RCC 7860 (cell line): ENCODE results near the gene GMEB2.
"Not testable (repeated sequence)": the region's sequence is repeated elsewhere in the genome, so short reads cannot be mapped to it uniquely, and the experiment has no call there.

Experiments
- DNase-seq: peaks from one replicate; pipeline ENCODE4 v3.0.0-alpha.2; 2015; ENCODE audit warnings: low spot score
- FAIRE-seq: peaks from 2 replicates; lab custom pipeline; 2012; peaks lifted over from hg19 to GRCh38; lab: Jason Lieb, UNC

Gene GMEB2

DNA sequence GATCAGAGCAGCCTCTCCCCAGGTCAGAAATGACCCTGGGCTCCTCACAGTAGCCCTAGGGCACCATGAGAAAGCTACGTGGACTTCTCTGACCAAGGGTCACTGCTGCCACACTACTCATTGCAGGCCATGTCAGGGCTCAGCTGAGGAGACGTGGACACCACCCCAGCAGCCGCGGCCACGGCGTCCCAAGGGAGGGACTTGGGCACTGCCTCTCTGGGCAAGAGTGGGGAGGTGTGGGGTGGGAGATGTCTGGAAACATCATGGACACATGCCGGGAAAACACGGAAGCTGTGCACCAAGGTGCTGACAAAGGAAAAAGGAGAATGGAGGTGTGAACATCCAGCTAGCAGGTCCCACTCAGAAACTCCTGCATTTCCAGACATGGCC lies 9.0 kb downstream of the GMEB2 start:
- FAIRE-seq (no peak), DNase-seq (no peak)

- FAIRE-seq (no peak), DNase-seq (no peak)
These were observed 9.6 kb downstream of the GMEB2 start for GRCh38 chr20:63617092-63617875.

GRCh38 chr20:63613863-63614594 lies 12.9 kb downstream of the GMEB2 start:
- DNase-seq, FAIRE-seq: not testable (repeated sequence)

DNA sequence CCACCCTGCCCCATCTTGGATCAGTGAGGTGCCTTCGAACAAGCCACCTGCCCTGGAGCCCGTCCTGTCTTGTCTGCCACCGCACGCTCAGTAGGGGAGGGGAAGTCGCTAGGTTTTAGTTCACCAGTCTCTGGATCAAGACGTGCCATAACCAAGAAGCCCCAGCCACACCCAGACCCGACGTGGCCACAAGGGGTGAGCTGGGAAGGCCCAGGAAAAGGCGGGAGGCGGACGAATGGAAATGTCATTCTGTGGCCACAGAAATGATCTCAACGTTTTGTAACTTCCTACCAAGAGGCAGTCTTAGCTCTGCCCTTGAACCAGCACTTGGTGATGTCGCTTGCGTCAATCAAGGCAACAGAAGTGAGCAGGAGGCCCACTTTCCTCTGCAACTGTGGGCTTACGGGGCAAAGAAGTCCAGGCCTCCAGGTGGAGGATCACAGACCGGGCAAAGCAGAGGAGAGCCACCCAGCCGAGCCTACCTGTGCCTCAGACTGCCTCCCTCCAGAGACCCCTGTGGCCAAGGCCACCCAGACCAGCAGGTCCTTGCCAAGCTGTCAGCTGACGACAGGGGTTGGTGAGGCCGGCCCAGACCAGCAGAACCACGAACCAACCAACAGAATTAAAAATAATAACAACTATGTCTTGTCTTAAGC lies 14.5 kb downstream of the GMEB2 start:
- FAIRE-seq: no peak
- no peak for DNase-seq

- no peak for FAIRE-seq
- no peak for DNase-seq
These were observed 15.3 kb downstream of the GMEB2 start for GRCh38 chr20:63611646-63612045.

DNA sequence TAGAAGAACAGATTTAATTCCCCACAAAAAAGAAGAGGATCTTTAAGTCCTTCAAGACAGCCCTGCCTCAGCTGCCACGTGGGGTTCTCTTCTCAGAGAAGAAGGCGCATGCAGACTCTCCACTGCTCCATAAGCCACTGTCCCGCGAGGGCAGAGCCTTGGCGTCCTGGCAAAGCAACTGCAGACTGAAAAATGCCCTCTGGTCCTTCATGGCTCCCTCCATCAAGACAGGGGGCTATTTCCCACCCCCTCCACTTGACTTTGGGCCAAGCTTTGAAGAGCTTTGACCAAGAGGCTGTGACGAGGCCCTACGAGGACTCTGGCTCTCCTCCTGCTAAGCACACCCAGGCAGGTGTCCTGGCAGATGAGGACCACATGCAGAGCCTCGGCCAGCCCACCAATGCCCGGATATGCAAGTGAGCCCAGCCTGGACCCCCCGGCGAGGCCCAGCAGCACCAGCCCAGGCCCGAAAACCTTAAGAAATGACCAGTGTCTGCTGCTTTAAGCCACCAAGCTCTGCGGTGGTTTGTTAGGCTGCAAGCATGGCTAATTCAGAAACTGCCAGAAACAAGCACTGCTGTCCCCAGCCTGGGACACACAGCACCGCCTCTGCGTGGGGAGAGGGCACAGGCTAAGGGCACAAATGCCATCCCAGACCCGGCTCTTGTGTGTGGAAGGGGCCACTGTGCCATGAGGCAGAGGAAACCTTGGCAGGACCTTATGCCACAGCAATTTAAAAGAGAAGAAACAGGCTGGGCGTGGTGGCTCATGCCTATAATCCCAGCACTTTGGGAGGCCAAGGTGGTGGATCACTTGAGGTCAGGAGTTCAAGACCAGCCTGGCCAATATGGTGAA lies 16.1 kb downstream of the GMEB2 start:
- DNase-seq: no peak

DNA sequence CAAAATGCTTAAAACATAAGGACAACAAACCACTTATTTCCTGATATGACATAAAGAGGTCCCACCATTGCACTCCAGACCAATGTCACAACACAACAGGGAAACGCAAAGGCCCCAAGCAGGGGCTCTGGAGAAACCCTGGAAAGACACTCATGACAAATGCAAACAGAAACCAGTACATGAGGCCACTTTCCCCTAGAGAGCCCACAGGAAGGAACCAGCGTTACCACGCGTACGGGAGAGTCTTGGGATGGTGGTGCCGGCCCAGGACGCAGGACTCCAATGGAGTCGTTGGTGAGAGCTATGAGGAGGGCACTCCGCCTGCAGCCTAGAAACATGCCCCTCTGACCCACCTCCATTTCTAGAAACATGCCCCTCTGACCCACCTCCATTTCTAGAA lies 20.2 kb downstream of the GMEB2 start:
- FAIRE-seq: no peak
- no peak for DNase-seq

More for the DNA sequence above, 16.1 kb downstream of the GMEB2 start:
- FAIRE-seq: no peak

- no peak for DNase-seq
- no peak for FAIRE-seq
These were observed 24.6 kb downstream of the GMEB2 start for GRCh38 chr20:63602321-63602720.

DNA sequence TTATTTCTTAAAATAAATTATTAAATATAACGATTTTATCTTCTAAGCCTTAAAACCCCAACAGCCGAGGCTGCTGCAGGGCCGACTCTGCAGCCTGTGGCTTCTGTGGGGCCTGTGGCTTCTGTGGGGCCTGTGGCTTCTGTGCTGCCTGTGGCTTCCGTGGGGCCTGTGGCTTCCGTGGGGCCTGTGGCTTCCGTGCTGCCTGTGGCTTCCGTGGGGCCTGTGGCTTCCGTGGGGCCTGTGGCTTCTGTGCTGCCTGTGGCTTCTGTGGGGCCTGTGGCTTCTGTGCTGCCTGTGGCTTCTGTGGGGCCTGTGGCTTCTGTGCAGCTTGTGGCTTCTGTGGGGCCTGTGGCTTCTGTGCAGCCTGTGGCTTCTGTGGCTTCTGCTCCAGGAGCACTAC lies 25.2 kb downstream of the GMEB2 start:
- not testable (repeated sequence) for FAIRE-seq, DNase-seq

DNA sequence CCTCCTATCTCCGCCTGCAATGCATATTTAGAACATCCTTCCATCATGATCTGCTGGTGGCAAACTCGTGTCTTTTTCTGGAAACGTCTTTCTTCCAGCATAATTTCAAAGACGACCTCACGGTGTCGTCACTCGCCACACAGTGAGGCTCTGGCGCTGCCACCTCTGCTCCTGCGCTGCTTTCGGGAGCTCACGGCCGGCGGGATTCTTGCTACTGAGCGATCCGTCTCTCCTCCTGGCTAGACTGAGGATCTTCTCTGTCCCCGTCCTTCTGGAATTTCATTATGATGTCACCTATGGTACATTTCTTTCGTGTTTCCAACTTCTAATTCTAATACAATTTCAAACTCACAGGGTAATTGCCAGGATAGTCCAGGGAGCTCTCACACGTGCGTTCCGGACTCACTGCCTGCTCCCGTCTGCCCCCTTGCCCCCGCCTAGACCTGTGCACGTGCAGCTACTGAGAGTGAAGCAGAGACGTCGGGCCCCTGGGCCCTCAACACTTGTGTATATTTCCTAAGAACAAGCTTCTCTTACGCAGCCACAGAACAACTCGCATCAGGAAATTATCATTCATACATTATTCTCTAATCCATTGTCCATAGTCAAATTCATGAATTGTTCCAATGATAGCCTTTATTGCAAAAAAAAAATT lies 27.4 kb downstream of the GMEB2 start:
- FAIRE-seq: no peak

DNA sequence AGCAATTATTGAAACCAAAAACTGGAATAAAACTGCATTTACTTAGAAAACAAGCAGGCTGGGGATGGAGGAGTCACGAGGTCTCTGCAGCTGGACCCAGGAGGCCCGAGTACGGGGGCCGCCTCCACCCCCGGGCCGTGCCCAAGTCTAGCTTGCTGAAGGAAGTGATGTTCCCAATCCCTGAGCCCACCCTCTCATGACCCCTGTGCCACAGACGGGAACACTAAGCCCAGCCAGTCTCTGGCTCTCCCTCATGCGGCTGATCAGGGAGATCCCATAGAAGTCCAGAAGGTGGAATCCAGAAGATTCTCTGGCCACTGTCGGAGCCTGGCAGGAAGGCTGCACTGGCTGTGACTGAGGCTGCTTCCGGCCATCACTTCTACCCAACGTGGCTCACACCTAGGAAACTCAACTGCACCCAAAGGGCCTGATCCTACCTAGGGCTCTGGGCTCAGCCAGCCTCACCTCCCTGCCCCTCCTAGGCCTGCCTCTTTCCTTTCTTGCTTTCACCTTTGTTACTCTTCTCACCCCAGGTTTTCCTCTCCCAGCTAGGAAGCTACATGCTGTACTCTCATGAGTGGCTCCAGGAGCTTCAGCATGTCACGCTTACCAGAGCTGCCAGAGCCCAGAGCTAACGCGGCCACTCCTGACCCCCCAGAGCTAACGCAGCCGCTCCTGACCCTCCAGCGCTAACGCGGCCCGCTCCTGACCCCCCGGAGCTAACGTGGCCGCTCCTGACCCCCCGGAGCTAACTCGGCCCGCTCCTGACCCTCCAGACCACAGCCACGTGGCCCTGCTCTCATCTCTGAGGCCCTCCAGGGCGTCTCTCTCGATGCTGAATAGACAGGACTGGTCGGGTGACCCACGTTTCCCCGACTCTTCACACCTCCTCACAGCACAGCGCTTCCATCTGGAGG lies 28.2 kb downstream of the GMEB2 start:
- DNase-seq: no peak
- no peak for FAIRE-seq

More for the DNA sequence above, 27.4 kb downstream of the GMEB2 start:
- no peak for DNase-seq

GRCh38 chr20:63597651-63598478 lies 29.0 kb downstream of the GMEB2 start:
- no peak for FAIRE-seq

GRCh38 chr20:63596423-63596822 lies 30.5 kb downstream of the GMEB2 start:
- FAIRE-seq: no peak
- no peak for DNase-seq

More at GRCh38 chr20:63597651-63598478, 29.0 kb downstream of the GMEB2 start:
- no peak for DNase-seq

DNA sequence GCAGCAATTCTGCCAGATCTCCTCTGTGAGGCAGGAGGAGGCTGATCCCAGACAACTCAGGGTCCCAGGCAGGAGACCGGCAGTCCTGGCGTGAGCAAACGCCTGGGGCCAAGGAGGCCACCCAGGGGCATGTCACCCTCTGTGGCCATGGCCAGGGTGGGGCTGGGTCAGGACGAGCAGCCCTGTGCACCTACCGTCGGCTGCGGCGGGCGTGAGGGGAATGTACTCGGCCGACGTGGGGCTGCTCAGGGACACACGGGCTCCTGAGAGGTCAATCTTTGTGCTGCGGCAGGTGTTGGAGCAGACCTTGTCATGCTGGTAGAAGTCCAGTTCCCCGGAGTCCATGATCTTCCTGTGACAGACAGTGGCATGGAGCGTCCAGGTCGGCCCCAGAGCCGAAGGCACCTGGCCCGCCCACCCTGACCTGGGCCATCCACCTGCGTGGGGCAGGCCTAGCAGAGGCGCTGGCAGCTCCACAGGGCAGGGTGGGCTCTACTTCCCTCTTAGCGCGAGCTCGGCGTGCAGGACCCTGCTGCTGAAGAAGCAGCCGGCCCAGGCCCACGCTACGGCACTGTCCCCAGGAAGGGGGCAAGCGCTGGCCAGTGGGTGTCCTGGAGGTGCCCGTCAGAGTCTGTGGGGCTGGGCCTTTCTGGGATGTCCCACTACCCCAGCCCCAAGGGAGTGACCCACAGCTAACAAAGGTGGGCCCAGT lies 31.3 kb downstream of the GMEB2 start:
- FAIRE-seq: no peak
- DNase-seq: no peak

DNA sequence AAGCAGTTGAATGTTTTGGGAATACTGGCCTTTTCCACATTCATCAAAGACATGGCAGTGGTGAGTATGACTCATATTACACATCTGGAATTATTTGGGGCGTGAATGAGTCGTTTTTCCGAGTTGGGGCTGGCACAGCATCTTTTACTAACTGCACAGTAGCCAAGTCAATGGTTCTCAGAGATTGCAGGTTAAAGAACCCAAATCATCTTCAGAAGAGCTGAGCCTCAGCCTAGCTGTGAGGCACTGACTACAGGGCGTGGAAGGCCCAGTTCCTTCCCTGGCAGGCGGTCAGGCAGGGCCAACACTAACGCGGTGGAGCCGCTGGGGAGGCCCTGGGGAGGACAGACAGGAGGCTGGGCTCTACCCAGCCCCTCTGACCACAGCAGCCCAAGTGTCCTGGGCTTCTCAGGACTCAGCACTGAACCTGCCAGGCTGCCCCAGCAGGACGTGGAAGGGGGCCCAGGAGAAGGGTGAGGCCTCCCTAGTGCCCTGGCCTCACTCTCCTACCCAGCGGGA lies 32.8 kb downstream of the GMEB2 start:
- DNase-seq (no peak), FAIRE-seq (no peak)

- FAIRE-seq: no peak
- no peak for DNase-seq
These were observed 34.2 kb downstream of the GMEB2 start for GRCh38 chr20:63592661-63593060.

- FAIRE-seq: no peak
- DNase-seq: no peak
These were observed 35.0 kb downstream of the GMEB2 start for GRCh38 chr20:63591786-63592355.
